Measurements from ENCODE around the gene EXOC4. TPM values are rescaled to one million over a fixed set of nuclear protein-coding genes. Genes with fewer than 3 reads are reported as not detected.
"Not testable (repeated sequence)": the region's sequence is repeated elsewhere in the genome, so short reads cannot be mapped to it uniquely, and the experiment has no call there.

The EXOC4 gene
- 45.1 TPM for polyA plus RNA-seq (2013, experiment 1 of 2)
- polyA plus RNA-seq (2013, experiment 2 of 2), result 43.6 TPM

DNA sequence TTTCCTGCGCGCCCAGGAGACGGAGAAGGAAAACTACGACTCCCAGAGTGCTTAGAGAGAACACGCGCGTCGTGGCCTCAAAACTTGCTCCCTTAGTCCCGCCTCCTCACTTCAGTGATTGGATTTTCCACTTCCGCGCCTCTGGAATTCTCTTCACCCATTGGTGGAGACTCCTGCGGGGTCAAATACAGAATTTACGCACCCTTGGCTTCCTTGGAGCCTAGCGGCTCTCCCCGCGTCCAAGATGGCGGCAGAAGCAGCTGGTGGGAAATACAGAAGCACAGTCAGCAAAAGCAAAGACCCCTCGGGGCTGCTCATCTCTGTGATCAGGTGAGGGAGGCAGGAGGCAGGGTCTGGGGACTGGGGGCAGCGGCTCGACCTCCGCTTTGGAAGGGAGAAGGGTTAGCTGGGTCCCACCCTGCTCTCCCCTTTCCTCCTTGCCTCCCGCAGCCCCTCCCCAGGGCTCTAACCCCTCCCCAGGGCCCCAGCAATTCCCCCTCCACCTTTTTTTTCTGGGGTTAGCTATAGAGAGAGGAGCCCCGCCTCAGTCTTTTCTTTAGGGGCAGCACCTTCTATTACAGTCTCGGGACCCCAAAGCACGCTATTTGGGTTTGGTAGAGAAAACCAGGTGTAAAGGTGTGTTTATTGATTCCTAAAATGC, at the start of gene EXOC4:
Gene EXOC4, plus strand, starts transcription at position 221 of the 661 bp plus-strand sequence.
- Histone ChIP-seq H2AK5ac (ENCODE audit: low read depth, low read length) (no peak within 1 kb of the TSS), H3K4me3 (ENCODE audit: low read length in 2 of 2) (peak within 1 kb of the TSS; percentile 77 to 85), H3K4me2 (ENCODE audit: insufficient read depth, low read length, poor library complexity, severe bottlenecking) (peak within 1 kb of the TSS; percentile 78), H3K4ac (ENCODE audit: low read length) (no peak within 1 kb of the TSS), H3K9ac (ENCODE audit: low read depth, low read length, poor library complexity) (peak within 1 kb of the TSS; percentile 80), H4K91ac (ENCODE audit: low read depth, low read length, poor library complexity) (no peak within 1 kb of the TSS), H3K4me1 (ENCODE audit: control insufficient read depth in 2 of 2, insufficient read depth in 1 of 2, low read depth in 1 of 2, low read length in 2 of 2) (no peaks in the 10 kb centered on the region), H3K27me3 (ENCODE audit: control insufficient read depth in 3 of 3, insufficient read depth in 3 of 3, low read depth in 1 of 3, low read length in 3 of 3) (no peaks in the 10 kb centered on the region), H3K14ac (ENCODE audit: low read length) (peak within 1 kb of the TSS; percentile 27), H2AFZ (ENCODE audit: low read length) (peak within 1 kb of the TSS; percentile 94), H3K36me3 (replicated peaks in 1 of 2; ENCODE audit: control insufficient read depth in 2 of 2, insufficient read depth in 2 of 2, low read length in 2 of 2) (peaks cover 0 to 8% of the 10 kb centered on the region in 2 donors), H2BK15ac (ENCODE audit: low read length) (no peak within 1 kb of the TSS), H3K79me1 (ENCODE audit: low read depth, low read length) (no peaks in the 10 kb centered on the region), H3K23ac (ENCODE audit: low read depth, low read length, poor library complexity) (peak within 1 kb of the TSS; percentile 90), H2BK120ac (ENCODE audit: low read depth, low read length) (no peak within 1 kb of the TSS), H2BK12ac (ENCODE audit: low read length) (no peak within 1 kb of the TSS), H2BK5ac (ENCODE audit: low read length) (no peak within 1 kb of the TSS), H3K9me3 (replicated peaks in 1 of 2; ENCODE audit: control insufficient read depth in 2 of 2, insufficient read depth in 1 of 2, low read depth in 1 of 2, low read length in 2 of 2) (no peaks in the 10 kb centered on the region), H3K18ac (ENCODE audit: low read length) (peak within 1 kb of the TSS; percentile 94), H3K27ac (replicated peaks; ENCODE audit: low read length) (peak within 1 kb of the TSS; percentile 62), H4K8ac (ENCODE audit: low read depth, low read length) (no peak within 1 kb of the TSS)
- DNase-seq (ENCODE audit: low spot score), result peak; percentile 98
- no CpG with 5 or more reads among the region's 25 CpGs for WGBS, 2 donors (ENCODE audit: extremely low coverage in 2 of 2, insufficient read length in 2 of 2, insufficient replicate concordance in 1 of 2)

DNA sequence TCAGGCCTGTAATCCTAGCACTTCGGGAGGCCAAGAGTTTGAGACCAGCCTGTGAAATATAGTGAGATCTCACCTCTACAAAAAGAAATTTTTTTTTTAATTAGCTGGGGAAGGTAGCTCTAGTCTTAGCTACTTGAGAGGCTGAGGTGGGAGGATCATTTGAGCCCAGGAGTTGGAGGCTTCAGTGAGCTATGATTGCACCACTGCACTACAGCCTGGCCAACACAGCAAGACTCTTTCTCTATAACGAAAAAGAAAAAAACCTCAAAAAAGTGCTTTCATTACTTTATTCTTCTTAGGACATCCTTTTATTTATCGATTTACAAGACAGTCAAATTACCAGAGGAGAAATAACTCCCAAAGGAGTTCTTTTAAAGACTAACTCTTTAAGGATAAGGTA, 49.4 kb upstream of the EXOC4 start:
- Histone ChIP-seq H4K91ac (ENCODE audit: low read depth, low read length, poor library complexity) (no peak overlapping the region), H4K8ac (ENCODE audit: low read depth, low read length) (no peak overlapping the region), H3K14ac (ENCODE audit: low read length) (no peak overlapping the region), H3K4me3 (ENCODE audit: low read length in 2 of 2) (no peak overlapping the region), H3K9ac (ENCODE audit: low read depth, low read length, poor library complexity) (no peak overlapping the region), H3K4me1 (ENCODE audit: control insufficient read depth in 2 of 2, insufficient read depth in 1 of 2, low read depth in 1 of 2, low read length in 2 of 2) (no peaks in the 10 kb centered on the region), H2AFZ (ENCODE audit: low read length) (no peak overlapping the region), H3K27me3 (ENCODE audit: control insufficient read depth in 3 of 3, insufficient read depth in 3 of 3, low read depth in 1 of 3, low read length in 3 of 3) (no peaks in the 10 kb centered on the region), H3K18ac (ENCODE audit: low read length) (no peak overlapping the region), H3K79me1 (ENCODE audit: low read depth, low read length) (no peaks in the 10 kb centered on the region), H3K23ac (ENCODE audit: low read depth, low read length, poor library complexity) (no peak overlapping the region), H3K9me3 (replicated peaks in 1 of 2; ENCODE audit: control insufficient read depth in 2 of 2, insufficient read depth in 1 of 2, low read depth in 1 of 2, low read length in 2 of 2) (peaks cover 0 to 3% of the 10 kb centered on the region in 2 donors), H3K4me2 (ENCODE audit: insufficient read depth, low read length, poor library complexity, severe bottlenecking) (no peak overlapping the region), H2AK5ac (ENCODE audit: low read depth, low read length) (no peak overlapping the region), H2BK120ac (ENCODE audit: low read depth, low read length) (no peak overlapping the region), H3K4ac (ENCODE audit: low read length) (no peak overlapping the region), H2BK15ac (ENCODE audit: low read length) (no peak overlapping the region), H2BK12ac (ENCODE audit: low read length) (no peak overlapping the region), H3K36me3 (replicated peaks in 1 of 2; ENCODE audit: control insufficient read depth in 2 of 2, insufficient read depth in 2 of 2, low read length in 2 of 2) (no peaks in the 10 kb centered on the region), H3K27ac (replicated peaks; ENCODE audit: low read length) (no peak overlapping the region), H2BK5ac (ENCODE audit: low read length) (no peak overlapping the region)
- no peak for DNase-seq (ENCODE audit: low spot score)
- WGBS, 2 donors (ENCODE audit: extremely low coverage in 2 of 2, insufficient read length in 2 of 2, insufficient replicate concordance in 1 of 2), result no CpG with 5 or more reads among the region's 3 CpGs

- Histone ChIP-seq H4K8ac (ENCODE audit: low read depth, low read length) (no peak overlapping the region), H2AK5ac (ENCODE audit: low read depth, low read length) (no peak overlapping the region), H2BK120ac (ENCODE audit: low read depth, low read length) (no peak overlapping the region), H2BK12ac (ENCODE audit: low read length) (no peak overlapping the region), H3K4me2 (ENCODE audit: insufficient read depth, low read length, poor library complexity, severe bottlenecking) (no peak overlapping the region), H3K27ac (replicated peaks; ENCODE audit: low read length) (no peak overlapping the region), H2AFZ (ENCODE audit: low read length) (peak overlapping the region; percentile 66), H3K36me3 (replicated peaks in 1 of 2; ENCODE audit: control insufficient read depth in 2 of 2, insufficient read depth in 2 of 2, low read length in 2 of 2) (no peaks in the 10 kb centered on the region), H4K91ac (ENCODE audit: low read depth, low read length, poor library complexity) (no peak overlapping the region), H3K79me1 (ENCODE audit: low read depth, low read length) (no peaks in the 10 kb centered on the region), H3K4me3 (ENCODE audit: low read length in 2 of 2) (no peak overlapping the region), H2BK15ac (ENCODE audit: low read length) (no peak overlapping the region), H3K9me3 (replicated peaks in 1 of 2; ENCODE audit: control insufficient read depth in 2 of 2, insufficient read depth in 1 of 2, low read depth in 1 of 2, low read length in 2 of 2) (peaks cover 0 to 3% of the 10 kb centered on the region in 2 donors), H3K27me3 (ENCODE audit: control insufficient read depth in 3 of 3, insufficient read depth in 3 of 3, low read depth in 1 of 3, low read length in 3 of 3) (no peaks in the 10 kb centered on the region), H3K23ac (ENCODE audit: low read depth, low read length, poor library complexity) (no peak overlapping the region), H3K4ac (ENCODE audit: low read length) (no peak overlapping the region), H2BK5ac (ENCODE audit: low read length) (no peak overlapping the region), H3K18ac (ENCODE audit: low read length) (no peak overlapping the region), H3K14ac (ENCODE audit: low read length) (no peak overlapping the region), H3K4me1 (ENCODE audit: control insufficient read depth in 2 of 2, insufficient read depth in 1 of 2, low read depth in 1 of 2, low read length in 2 of 2) (no peaks in the 10 kb centered on the region), H3K9ac (ENCODE audit: low read depth, low read length, poor library complexity) (no peak overlapping the region)
- WGBS, 2 donors (ENCODE audit: extremely low coverage in 2 of 2, insufficient read length in 2 of 2, insufficient replicate concordance in 1 of 2), result no CpG with 5 or more reads among the region's 2 CpGs
- DNase-seq (ENCODE audit: low spot score), result no peak
These were observed 45.2 kb upstream of the EXOC4 start for GRCh38 chr7:133207687-133208086.

- DNase-seq (ENCODE audit: low spot score); H3K4me1 ChIP-seq (ENCODE audit: control insufficient read depth in 2 of 2, insufficient read depth in 1 of 2, low read depth in 1 of 2, low read length in 2 of 2); H4K8ac ChIP-seq (ENCODE audit: low read depth, low read length); H3K27me3 ChIP-seq (ENCODE audit: control insufficient read depth in 3 of 3, insufficient read depth in 3 of 3, low read depth in 1 of 3, low read length in 3 of 3); H2BK15ac ChIP-seq (ENCODE audit: low read length); H2BK120ac ChIP-seq (ENCODE audit: low read depth, low read length); H3K27ac ChIP-seq (replicated peaks; ENCODE audit: low read length); H3K9ac ChIP-seq (ENCODE audit: low read depth, low read length, poor library complexity); H3K36me3 ChIP-seq (replicated peaks in 1 of 2; ENCODE audit: control insufficient read depth in 2 of 2, insufficient read depth in 2 of 2, low read length in 2 of 2); H3K9me3 ChIP-seq (replicated peaks in 1 of 2; ENCODE audit: control insufficient read depth in 2 of 2, insufficient read depth in 1 of 2, low read depth in 1 of 2, low read length in 2 of 2); H2BK5ac ChIP-seq (ENCODE audit: low read length); H3K18ac ChIP-seq (ENCODE audit: low read length); H2BK12ac ChIP-seq (ENCODE audit: low read length); H3K23ac ChIP-seq (ENCODE audit: low read depth, low read length, poor library complexity); H3K79me1 ChIP-seq (ENCODE audit: low read depth, low read length); H3K4me3 ChIP-seq (ENCODE audit: low read length in 2 of 2); H3K4ac ChIP-seq (ENCODE audit: low read length); H4K91ac ChIP-seq (ENCODE audit: low read depth, low read length, poor library complexity); H3K14ac ChIP-seq (ENCODE audit: low read length); H2AK5ac ChIP-seq (ENCODE audit: low read depth, low read length); H3K4me2 ChIP-seq (ENCODE audit: insufficient read depth, low read length, poor library complexity, severe bottlenecking); H2AFZ ChIP-seq (ENCODE audit: low read length): not testable (repeated sequence)
- WGBS, 2 donors (ENCODE audit: extremely low coverage in 2 of 2, insufficient read length in 2 of 2, insufficient replicate concordance in 1 of 2), result no CpG with 5 or more reads among the region's 10 CpGs
These were observed 42.1 kb upstream of the EXOC4 start for GRCh38 chr7:133210817-133211216.
